ENCODE data around the gene IPO13. TPM values are rescaled to one million over a fixed set of nuclear protein-coding genes. Genes with fewer than 3 reads are reported as not detected.

Gene IPO13
- total RNA-seq, 4 donors from 2014 or later, result 22.7 to 64.9 (median 36.5) TPM

GRCh38 chr1:43908858-43909257 is 37.9 kb upstream of the IPO13 start:
- Histone ChIP-seq H3K4me3 (no peak overlapping the region), H3K36me3 (no peaks in the 10 kb centered on the region), H3K9me3 (no peaks in the 10 kb centered on the region), H3K27ac (no peak overlapping the region), H3K4me1 (peaks cover 10 to 17% (median 15%) of the 10 kb centered on the region in 4 donors), H3K27me3 (no peaks in the 10 kb centered on the region)
- DNase-seq, result no peak
- no peak for TF ChIP-seq POLR2A (IDR thresholded peaks at IDR 0.05)
- no peak for TF ChIP-seq EP300 (IDR thresholded peaks at IDR 0.05; ENCODE audit: low read depth)
- TF ChIP-seq POLR2AphosphoS5 (IDR thresholded peaks at IDR 0.05), result no peak
- TF ChIP-seq, protein P1, sequence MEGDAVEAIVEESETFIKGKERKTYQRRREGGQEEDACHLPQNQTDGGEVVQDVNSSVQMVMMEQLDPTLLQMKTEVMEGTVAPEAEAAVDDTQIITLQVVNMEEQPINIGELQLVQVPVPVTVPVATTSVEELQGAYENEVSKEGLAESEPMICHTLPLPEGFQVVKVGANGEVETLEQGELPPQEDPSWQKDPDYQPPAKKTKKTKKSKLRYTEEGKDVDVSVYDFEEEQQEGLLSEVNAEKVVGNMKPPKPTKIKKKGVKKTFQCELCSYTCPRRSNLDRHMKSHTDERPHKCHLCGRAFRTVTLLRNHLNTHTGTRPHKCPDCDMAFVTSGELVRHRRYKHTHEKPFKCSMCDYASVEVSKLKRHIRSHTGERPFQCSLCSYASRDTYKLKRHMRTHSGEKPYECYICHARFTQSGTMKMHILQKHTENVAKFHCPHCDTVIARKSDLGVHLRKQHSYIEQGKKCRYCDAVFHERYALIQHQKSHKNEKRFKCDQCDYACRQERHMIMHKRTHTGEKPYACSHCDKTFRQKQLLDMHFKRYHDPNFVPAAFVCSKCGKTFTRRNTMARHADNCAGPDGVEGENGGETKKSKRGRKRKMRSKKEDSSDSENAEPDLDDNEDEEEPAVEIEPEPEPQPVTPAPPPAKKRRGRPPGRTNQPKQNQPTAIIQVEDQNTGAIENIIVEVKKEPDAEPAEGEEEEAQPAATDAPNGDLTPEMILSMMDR (IDR thresholded peaks at IDR 0.05), result no peak
- intact Hi-C loops (cut with DNase I; ENCODE audit: low total_unique reads), result no loop called here
- WGBS, 2 donors (ENCODE audit: low coverage in 1 of 2), result 86 to 91% methylated on average over 1 to 5 of the region's 5 CpGs
- in situ Hi-C loops (cut with MboI; ENCODE audit: low pct_ligation_motif_present in 1 of 4, low pct_unique_long_range_greater_than_20kb in 1 of 4, low sequenced_read_pairs in 3 of 4), result no loop called here

GRCh38 chr1:43910343-43910742 is 36.4 kb upstream of the IPO13 start:
- 94% methylated on average over 1 of the region's 1 CpG; no CpG with 5 or more reads in 1 of the 2 donors for WGBS, 2 donors (ENCODE audit: low coverage in 1 of 2)
- Histone ChIP-seq H3K27me3 (no peaks in the 10 kb centered on the region), H3K9me3 (no peaks in the 10 kb centered on the region), H3K4me1 (peaks cover 10 to 17% (median 15%) of the 10 kb centered on the region in 4 donors), H3K4me3 (no peak overlapping the region), H3K27ac (no peak overlapping the region), H3K36me3 (no peaks in the 10 kb centered on the region)
- no peak for DNase-seq
- intact Hi-C loops (cut with DNase I; ENCODE audit: low total_unique reads) (no loop called here), in situ Hi-C loops (cut with MboI; ENCODE audit: low pct_ligation_motif_present in 1 of 4, low pct_unique_long_range_greater_than_20kb in 1 of 4, low sequenced_read_pairs in 3 of 4) (no loop called here)
- TF ChIP-seq POLR2AphosphoS5 (IDR thresholded peaks at IDR 0.05), result no peak
- TF ChIP-seq EP300 (IDR thresholded peaks at IDR 0.05; ENCODE audit: low read depth), result no peak
- TF ChIP-seq, protein P1 (IDR thresholded peaks at IDR 0.05), result no peak
- no peak for TF ChIP-seq POLR2A (IDR thresholded peaks at IDR 0.05)

DNA sequence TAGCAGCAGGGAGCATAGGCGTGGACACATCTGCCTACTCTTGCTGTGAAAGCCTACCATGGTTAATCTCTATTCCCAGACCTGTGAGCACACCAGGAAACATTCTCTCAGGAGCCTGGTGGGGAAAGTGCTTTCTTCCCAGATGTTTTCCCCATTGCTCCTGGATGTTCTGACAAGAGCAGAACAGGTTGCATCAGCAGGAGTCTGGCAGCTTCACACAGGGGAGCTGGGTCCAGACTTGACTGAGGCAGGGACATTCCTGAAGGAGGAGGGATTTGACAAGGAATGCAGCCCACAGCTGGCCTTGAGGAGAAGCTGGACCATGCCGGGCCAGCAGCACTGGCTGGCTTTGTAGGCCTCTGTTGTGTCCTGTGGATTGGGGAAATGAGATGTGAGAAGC is 34.1 kb upstream of the IPO13 start:
- in situ Hi-C loops (cut with MboI; ENCODE audit: low pct_ligation_motif_present in 1 of 4, low pct_unique_long_range_greater_than_20kb in 1 of 4, low sequenced_read_pairs in 3 of 4) (no loop called here), intact Hi-C loops (cut with DNase I; ENCODE audit: low total_unique reads) (no loop called here)
- peak overlapping the region; percentile 29 to 65 (median 50) for H3K27ac ChIP-seq
- peak; percentile 24 for DNase-seq
- no peak for TF ChIP-seq EP300 (IDR thresholded peaks at IDR 0.05; ENCODE audit: low read depth)
- TF ChIP-seq, protein P1 (IDR thresholded peaks at IDR 0.05), result no peak
- peak in 2 of 3 donors; percentile 19 to 22 for TF ChIP-seq POLR2AphosphoS5 (IDR thresholded peaks at IDR 0.05)
- H3K36me3 ChIP-seq, result no peaks in the 10 kb centered on the region
- peaks cover 10 to 17% (median 15%) of the 10 kb centered on the region in 4 donors for H3K4me1 ChIP-seq
- no peaks in the 10 kb centered on the region for H3K9me3 ChIP-seq
- H3K4me3 ChIP-seq, result no peak overlapping the region
- H3K27me3 ChIP-seq, result no peaks in the 10 kb centered on the region
- WGBS, 2 donors (ENCODE audit: low coverage in 1 of 2), result 67 to 86% methylated on average over 1 to 2 of the region's 2 CpGs

- 48% methylated on average over 7 of the region's 7 CpGs; no CpG with 5 or more reads in 1 of the 2 donors for WGBS, 2 donors (ENCODE audit: low coverage in 1 of 2)
- DNase-seq, result peak; percentile 69
- Histone ChIP-seq H3K9me3 (no peaks in the 10 kb centered on the region), H3K4me3 (no peak overlapping the region), H3K27ac (peak overlapping the region; percentile 29 to 65 (median 50)), H3K27me3 (no peaks in the 10 kb centered on the region), H3K4me1 (peaks cover 10 to 17% (median 15%) of the 10 kb centered on the region in 4 donors), H3K36me3 (no peaks in the 10 kb centered on the region)
- TF ChIP-seq EP300 (IDR thresholded peaks at IDR 0.05; ENCODE audit: low read depth), result no peak
- no peak for TF ChIP-seq POLR2A (IDR thresholded peaks at IDR 0.05)
- TF ChIP-seq POLR2AphosphoS5 (IDR thresholded peaks at IDR 0.05), result peak in 1 of 3 donors; percentile 27
- TF ChIP-seq, protein P1 (IDR thresholded peaks at IDR 0.05), result no peak
- intact Hi-C loops (cut with DNase I; ENCODE audit: low total_unique reads) (no loop called here), in situ Hi-C loops (cut with MboI; ENCODE audit: low pct_ligation_motif_present in 1 of 4, low pct_unique_long_range_greater_than_20kb in 1 of 4, low sequenced_read_pairs in 3 of 4) (no loop called here)
Observed at GRCh38 chr1:43913051-43913501, 33.7 kb upstream of the IPO13 start.

Data from transverse colon (tissue), 4 donors.